Liver (tissue), 3 donors: ENCODE measurements around the gene HOXD4.

ENCODE experiments used
- ATF3 ChIP-seq: IDR thresholded peaks from 2 replicates; pipeline ENCODE4 v1.6.1; 2016; ENCODE audit warnings: antibody characterized with exemption
- CTCF ChIP-seq: fragments of 150-350 bp; IDR thresholded peaks from 2 replicates; pipeline ENCODE4 v1.5.1; 2017; ENCODE audit warnings: improper control_type of control experiment, low read depth, low read length; ENCODE audit not compliant: missing input control
- EGR1 ChIP-seq, 2 donors: IDR thresholded peaks; 2 replicates each; pipeline ENCODE4 v1.6.1; 2016 to 2018; ENCODE audit warnings: antibody characterized with exemption in 2 of 2, low read depth in 2 of 2
- MAX ChIP-seq: IDR thresholded peaks from 2 replicates; pipeline ENCODE4 v1.6.1; 2016; ENCODE audit warnings: antibody characterized with exemption
- REST ChIP-seq: IDR thresholded peaks from 2 replicates; pipeline ENCODE4 v1.6.1; 2016; ENCODE audit warnings: antibody characterized with exemption, mild to moderate bottlenecking
- TAF1 ChIP-seq: conservative IDR thresholded peaks from 2 replicates; pipeline ENCODE4 v1.6.1; 2016; ENCODE audit warnings: antibody characterized with exemption, mild to moderate bottlenecking
- donor health status: healthy.
- donor health status: healthy.

GRCh38 chr2:176177580-176178037, 26.3 kb downstream of the HOXD4 start:
- TF ChIP-seq CTCF (no peak), EGR1 (IDR thresholded peaks at IDR 0.05; ENCODE audit: low read depth in 2 of 2) (no peak), ATF3 (no peak), REST (no peak), TAF1 (no peak), MAX (no peak)
